Articular chondrocyte of knee joint (primary cell): ENCODE results near the gene ZNF511. TPM values are rescaled to one million over a fixed set of nuclear protein-coding genes. Genes with fewer than 3 reads are reported as not detected.

ENCODE experiments used
- small RNA-seq: library from RNA; depleted of rRNA; stranded (forward); fragments of <200 nt; gene quantifications from one replicate; pipeline ENCODE3, GENCODE V24; 2012
- total RNA-seq: library from RNA; depleted of rRNA; stranded (reverse); fragments of >200 nt; gene quantifications from 2 replicates; pipeline ENCODE4 v1.2.3, GENCODE V29; 2012

ZNF511 gene
- total RNA-seq = 21.1 and 23.0 TPM in 2 replicates

GRCh38 chr10:133308421-133309099 lies at the start of gene ZNF511, which contains the start of gene TUBGCP2:
Gene ZNF511, plus strand, starts transcription at chr10:133308914. Its CDS starts 30 bp downstream, at chr10:133308944.
Gene TUBGCP2, minus strand, starts transcription at chr10:133308872. Its CDS starts 5,931 bp downstream, at chr10:133302941.

GRCh38 chr10:133276435-133277201 lies 32.1 kb upstream of the ZNF511 start, which contains the start of gene ADAM8:
Gene ADAM8, minus strand, starts transcription at chr10:133276868. Its CDS starts 51 bp downstream, at chr10:133276817.

GRCh38 chr10:133336577-133337369 lies 28.1 kb downstream of the ZNF511 start, which contains the start of gene CALY:
Gene CALY, minus strand, starts transcription at chr10:133336896. Its CDS starts 7,907 bp downstream, at chr10:133328989.

GRCh38 chr10:133357285-133358161 lies 48.8 kb downstream of the ZNF511 start, which contains the start of gene FUOM:
Gene FUOM, minus strand, starts transcription at chr10:133358019. Its CDS starts 12 bp downstream, at chr10:133358007.

Small RNA genes within 50 kb of the gene (small RNA-seq; reads per million reads assigned to genes)
- not detected for gene BANF1P2

Other genes with a start within 250 kb of the ZNF511 start
- gene ADGRA1, start 221.0 kb upstream of the ZNF511 start, total RNA-seq = not detected in 2 replicates
- gene KNDC1, start 148.7 kb upstream of the ZNF511 start, total RNA-seq = 0.54 and 0.65 TPM in 2 replicates
- not detected in 2 replicates for gene UTF1, start 78.7 kb upstream of the ZNF511 start, total RNA-seq
- not detected in 2 replicates for gene VENTX, start 71.1 kb upstream of the ZNF511 start, total RNA-seq
- gene ADAM8, start 32.0 kb upstream of the ZNF511 start, total RNA-seq = 0.32 and 0.65 TPM in 2 replicates
- gene TUBGCP2, start within 50 bp of the ZNF511 start, total RNA-seq = 51.0 and 62.5 TPM in 2 replicates
- gene CALY, start 28.0 kb downstream of the ZNF511 start, total RNA-seq = not detected in 2 replicates
- gene PRAP1, start 38.5 kb downstream of the ZNF511 start, total RNA-seq = not detected in 2 replicates
- gene FUOM, start 49.1 kb downstream of the ZNF511 start, total RNA-seq = 10.4 and 20.8 TPM in 2 replicates
- gene ECHS1, start 64.4 kb downstream of the ZNF511 start, total RNA-seq = 51.8 and 52.0 TPM in 2 replicates
- 4.2 and 4.4 TPM in 2 replicates for gene PAOX, start 70.3 kb downstream of the ZNF511 start, total RNA-seq
- 29.1 and 29.4 TPM in 2 replicates for gene MTG1, start 85.2 kb downstream of the ZNF511 start, total RNA-seq
- gene SPRN, start 115.7 kb downstream of the ZNF511 start, total RNA-seq = 0.11 and 0.13 TPM in 2 replicates
- 3.3 and 3.4 TPM in 2 replicates for gene SCART1, start 145.0 kb downstream of the ZNF511 start, total RNA-seq
- gene CYP2E1, start 218.4 kb downstream of the ZNF511 start, total RNA-seq = 1.6 TPM in 2 replicates